Measurements from ENCODE around the gene CKS1B. TPM values are rescaled to one million over a fixed set of nuclear protein-coding genes. Genes with fewer than 3 reads are reported as not detected.

The CKS1B gene
- total RNA-seq, 3 donors from 2014 or later = 26.8 to 52.4 (median 29.3) TPM

DNA sequence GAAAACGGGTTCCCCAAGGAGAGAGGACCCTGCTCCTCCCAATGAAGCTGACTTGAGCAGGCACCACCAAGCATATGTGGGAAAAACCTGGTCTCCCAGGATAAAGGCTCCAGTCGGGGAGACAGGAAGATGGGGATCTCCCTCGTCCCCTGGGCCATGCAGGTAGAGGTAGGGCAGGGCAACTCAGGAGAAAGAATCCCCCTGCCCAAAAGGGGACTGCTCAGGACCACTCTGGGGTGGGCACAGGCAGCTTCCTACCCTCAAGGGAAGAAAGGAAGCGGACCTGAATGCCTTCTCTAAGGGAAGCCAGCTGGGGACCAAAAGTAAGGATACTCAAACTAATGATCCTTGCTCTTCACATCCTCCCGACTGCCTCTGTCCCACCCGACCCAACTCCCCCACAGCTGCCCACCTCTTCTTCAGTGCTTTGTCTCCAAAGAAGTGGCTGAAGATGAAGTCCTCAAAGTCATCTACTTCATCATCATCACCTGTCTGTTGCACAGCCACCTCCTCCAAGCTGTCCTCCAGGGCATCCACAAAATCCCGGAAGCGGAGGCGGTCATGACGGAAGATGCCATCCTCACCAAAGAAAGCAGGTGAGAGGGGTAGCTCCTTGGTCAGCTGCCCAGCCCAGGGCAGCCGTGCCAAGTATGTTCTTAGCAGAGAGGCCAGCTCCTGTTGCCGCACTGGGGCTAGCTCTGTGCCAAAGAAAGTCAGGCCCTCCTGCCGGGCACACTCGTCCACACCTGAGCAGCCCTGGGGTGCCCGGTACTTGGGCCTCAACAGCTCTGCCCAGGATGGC is 29.1 kb upstream of the CKS1B start:
- Histone ChIP-seq H3K9me3 (no peaks in the 10 kb centered on the region), H3K4me3 (no peak overlapping the region), H3K36me3 (ENCODE audit: low read depth) (no peaks in the 10 kb centered on the region), H3K4me1 (ENCODE audit: low read depth) (peaks cover 8% of the 10 kb centered on the region)
- no peak for ATAC-seq
- DNase-seq = no peak
- TF ChIP-seq CTCF (IDR thresholded peaks at IDR 0.05) = no peak
- intact Hi-C loops (cut with DNase I, micrococcal nuclease) = no loop called here

- Histone ChIP-seq H3K36me3 (ENCODE audit: low read depth) (no peaks in the 10 kb centered on the region), H3K4me3 (no peak overlapping the region), H3K4me1 (ENCODE audit: low read depth) (peaks cover 11% of the 10 kb centered on the region), H3K9me3 (no peaks in the 10 kb centered on the region)
- intact Hi-C loops (cut with DNase I, micrococcal nuclease) = no loop called here
- DNase-seq = no peak
- no peak for ATAC-seq
- no peak for TF ChIP-seq CTCF (IDR thresholded peaks at IDR 0.05)
These were observed 28.3 kb upstream of the CKS1B start for GRCh38 chr1:154945962-154946850.

- intact Hi-C loops (cut with DNase I, micrococcal nuclease) = no loop called here
These were observed 26.4 kb upstream of the CKS1B start for GRCh38 chr1:154948079-154948478.

GRCh38 chr1:154951901-154952657 is 22.4 kb upstream of the CKS1B start:
- Histone ChIP-seq H3K4me1 (ENCODE audit: low read depth) (peaks cover 39% of the 10 kb centered on the region), H3K9me3 (no peaks in the 10 kb centered on the region), H3K4me3 (no peak overlapping the region), H3K36me3 (ENCODE audit: low read depth) (no peaks in the 10 kb centered on the region)
- DNase-seq (peak in 1 of 3 donors; percentile 71), ATAC-seq (no peak)
- no peak for TF ChIP-seq CTCF (IDR thresholded peaks at IDR 0.05)
- intact Hi-C loops (cut with DNase I, micrococcal nuclease) = no loop called here

More at GRCh38 chr1:154948079-154948478, 26.4 kb upstream of the CKS1B start:
- H3K9me3 ChIP-seq = no peaks in the 10 kb centered on the region
- no peak overlapping the region for H3K4me3 ChIP-seq
- no peak for ATAC-seq
- H3K36me3 ChIP-seq (ENCODE audit: low read depth) = no peaks in the 10 kb centered on the region
- no peak for DNase-seq
- TF ChIP-seq CTCF (IDR thresholded peaks at IDR 0.05) = no peak
- H3K4me1 ChIP-seq (ENCODE audit: low read depth) = peaks cover 17% of the 10 kb centered on the region

- intact Hi-C loops (cut with DNase I, micrococcal nuclease) = no loop called here
- ATAC-seq (no peak), DNase-seq (no peak)
- H3K4me3 ChIP-seq = no peak overlapping the region
- H3K36me3 ChIP-seq (ENCODE audit: low read depth) = no peaks in the 10 kb centered on the region
- peaks cover 39% of the 10 kb centered on the region for H3K4me1 ChIP-seq (ENCODE audit: low read depth)
- no peaks in the 10 kb centered on the region for H3K9me3 ChIP-seq
- no peak for TF ChIP-seq CTCF (IDR thresholded peaks at IDR 0.05)
These were observed 21.8 kb upstream of the CKS1B start for GRCh38 chr1:154952664-154953063.
